ENCODE data around the gene KLF13.

Gene KLF13

DNA sequence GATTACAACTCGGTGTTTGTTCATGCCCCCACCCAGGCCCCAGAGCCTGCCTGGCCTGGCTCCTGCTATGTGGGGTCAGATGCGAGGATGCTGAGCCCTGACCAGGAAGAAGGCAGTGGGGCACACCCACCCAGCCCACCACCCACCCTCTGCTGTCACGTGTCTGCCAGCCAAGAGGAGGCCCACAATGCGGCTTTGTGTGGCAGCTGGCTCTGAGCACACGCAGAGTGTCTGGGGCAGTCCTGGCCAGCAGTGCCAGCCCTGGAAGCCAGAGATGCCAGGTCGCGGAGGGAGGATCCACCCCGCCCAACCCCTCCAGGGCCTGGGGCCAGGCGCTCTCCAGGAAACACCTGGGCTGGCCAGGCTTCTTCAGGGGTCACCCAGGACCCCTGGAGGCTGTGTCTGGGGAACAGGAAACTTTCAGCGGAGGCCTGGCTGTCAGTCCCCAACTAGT is 26.4 kb upstream of the KLF13 start:
- no peak for DNase-seq (ENCODE audit: low read depth in 1 of 2, low spot score in 1 of 2)

DNA sequence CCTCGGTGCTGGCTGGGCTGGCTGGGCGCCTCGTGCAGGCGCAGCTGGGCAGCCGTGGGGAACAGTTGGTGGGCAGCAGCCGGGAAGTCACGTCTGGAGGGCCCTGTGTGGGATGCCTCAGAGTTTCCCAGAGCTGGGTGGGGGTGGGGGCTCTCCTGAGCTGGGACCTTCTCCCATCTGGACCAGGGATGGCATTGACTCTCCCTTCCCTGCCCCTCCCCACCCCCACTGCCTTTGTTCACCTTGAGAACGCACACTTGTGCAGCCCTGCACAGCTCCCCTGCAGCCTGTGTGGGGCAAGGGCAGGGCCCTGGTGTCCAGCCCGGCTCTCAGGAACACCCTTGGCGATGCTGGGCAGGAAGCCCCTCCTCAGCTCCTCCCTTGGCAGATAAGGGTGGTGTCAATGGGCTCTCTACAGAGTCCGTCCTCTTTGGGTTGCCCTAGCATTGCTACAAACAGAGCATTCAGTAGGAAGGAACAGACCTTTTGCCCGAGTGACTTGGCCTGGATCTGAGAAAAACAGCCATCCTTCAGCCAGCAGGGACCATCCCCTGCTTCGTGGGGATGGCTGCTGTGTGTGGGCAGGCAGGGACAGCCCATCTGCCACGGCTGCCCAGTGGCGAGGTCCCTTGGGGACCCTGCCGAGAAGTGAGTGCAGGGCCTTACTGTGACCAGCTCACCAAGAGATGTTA is 25.5 kb upstream of the KLF13 start:
- DNase-seq (ENCODE audit: low read depth in 1 of 2, low spot score in 1 of 2): no peak

DNA sequence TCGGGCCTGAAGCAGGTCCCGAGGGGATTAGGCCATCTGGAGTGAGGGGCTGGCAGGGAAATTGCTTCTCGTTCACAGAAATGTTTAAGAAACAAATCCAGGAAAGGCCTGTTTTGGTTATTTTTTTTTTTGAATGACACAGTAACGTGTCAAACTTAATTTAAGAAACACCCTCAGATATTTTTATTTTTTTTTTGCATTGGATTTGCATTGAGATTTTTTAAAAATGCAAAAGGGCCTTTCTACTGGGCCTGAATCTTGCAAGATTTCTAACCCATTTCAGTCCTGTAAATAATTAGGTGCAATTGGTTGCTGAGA is 25.0 kb upstream of the KLF13 start:
- DNase-seq (ENCODE audit: low read depth in 1 of 2, low spot score in 1 of 2): no peak

DNA sequence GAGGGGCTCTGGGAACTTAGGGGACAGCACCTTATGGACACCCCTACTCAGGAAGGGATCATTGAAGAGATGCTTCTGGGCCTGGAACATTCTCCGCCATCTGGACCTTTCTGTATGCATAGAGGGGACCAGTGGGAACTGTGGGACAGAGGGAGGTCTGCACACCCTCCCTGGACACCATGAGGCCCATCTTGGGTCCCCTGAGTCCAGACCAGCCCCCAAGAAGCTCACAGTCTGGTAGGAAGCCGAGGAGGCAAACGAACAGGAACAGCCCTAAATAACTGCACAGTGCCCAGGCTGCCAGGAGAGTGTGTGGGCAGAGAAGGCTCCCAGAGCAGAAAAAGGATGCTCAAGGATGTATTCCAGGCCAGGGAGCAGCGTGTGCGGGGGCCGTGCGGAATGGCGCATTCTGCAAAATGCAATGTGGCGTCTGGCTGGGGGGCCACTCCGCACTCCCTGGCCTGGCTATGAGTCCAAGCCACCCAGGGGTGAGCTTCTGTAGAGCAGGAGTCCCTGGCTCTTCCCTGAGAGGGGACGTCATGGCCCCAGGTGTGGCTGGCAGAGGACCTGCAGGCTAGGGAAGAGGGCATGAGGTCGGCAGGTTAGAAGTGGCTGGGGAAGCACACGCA is 24.5 kb upstream of the KLF13 start:
- no peak for DNase-seq (ENCODE audit: low read depth in 1 of 2, low spot score in 1 of 2)

DNA sequence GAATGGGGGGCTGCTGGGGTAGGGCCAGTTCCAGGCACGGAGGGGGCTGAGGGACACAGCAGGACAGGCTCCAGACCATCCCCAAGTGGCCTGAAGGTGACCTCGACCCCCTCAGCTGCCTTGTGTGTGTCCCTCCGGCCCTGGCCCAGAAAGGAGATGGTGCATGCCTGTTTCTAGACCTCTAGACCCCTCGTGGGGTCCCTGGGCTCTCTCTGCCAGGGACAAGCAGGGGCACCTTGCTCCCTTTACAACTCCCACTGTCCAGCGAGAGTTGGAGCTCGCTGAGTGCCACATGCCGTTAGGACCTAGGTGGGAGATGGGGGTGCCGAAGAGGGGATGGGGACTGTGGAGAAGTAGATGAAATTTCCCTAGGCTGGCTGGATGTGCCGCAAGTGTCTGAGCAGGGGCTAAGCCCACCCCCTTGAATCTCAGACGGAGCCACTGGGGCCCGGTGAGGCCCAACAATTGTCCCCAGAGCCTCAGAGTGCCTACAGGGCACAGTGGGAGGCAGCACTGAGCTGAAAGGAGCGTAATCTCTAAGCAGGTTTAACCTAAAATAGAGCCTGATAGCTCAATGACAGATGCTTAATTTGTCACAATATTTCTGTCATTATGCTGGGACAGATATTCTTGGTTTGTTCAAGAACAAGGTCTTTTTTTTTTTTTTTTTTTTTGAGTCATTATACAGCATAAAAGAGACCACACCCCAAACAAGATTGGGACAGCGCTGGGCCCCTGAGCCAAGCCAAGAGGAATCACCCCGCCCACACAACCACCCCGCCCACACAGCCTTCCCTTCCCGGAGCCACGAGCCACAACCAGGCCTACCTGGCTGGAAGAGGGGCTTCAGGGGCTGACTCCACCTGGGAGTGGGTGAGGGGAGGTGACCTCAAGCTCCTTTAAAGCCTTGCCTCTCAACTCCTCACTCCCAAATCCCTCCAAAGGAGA is 23.6 kb upstream of the KLF13 start:
- DNase-seq (ENCODE audit: low read depth in 1 of 2, low spot score in 1 of 2): no peak

DNA sequence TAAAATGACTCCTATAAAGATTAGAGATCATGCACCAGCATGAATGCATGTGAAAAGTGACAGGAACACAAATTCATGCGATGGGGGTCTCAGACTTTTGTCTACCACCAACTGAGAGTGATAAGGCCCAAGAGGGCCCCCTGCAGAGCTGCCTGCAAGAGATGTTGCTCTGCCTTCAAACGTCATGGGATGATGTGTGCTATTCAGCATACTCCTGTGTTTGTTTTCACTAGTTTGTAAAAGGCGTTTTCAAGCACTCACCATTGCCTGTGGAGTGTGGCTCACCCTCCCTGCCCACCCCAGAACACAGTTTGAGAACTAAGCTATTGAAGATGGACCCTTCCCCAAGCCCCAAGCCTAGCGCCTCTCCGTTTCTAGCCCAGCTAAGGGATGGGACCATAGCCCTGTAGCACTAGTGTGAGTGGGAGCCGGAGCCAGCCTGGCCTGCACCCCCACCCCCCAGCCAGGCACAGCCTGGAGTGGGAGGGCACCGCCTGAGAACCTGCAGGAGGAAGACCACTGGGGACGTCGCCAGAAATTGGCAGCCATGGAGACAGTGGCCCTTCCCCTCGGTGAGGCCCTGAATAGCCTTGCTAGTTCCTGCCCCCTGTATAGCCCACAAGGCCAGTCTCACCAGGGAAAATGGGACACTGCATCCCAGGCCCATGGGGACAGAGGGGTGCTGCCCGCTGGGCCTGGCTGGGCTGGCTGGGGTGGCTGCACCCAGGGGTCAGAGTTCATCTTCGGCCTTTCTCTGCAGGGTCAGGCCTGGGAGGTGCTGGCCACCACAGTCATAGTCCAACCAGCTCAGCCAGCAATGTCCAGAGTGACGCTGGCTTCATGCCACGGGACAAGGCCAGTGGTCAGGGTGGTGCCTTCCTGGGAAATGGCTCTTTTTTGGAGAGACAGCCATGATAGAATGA is 22.6 kb upstream of the KLF13 start:
- DNase-seq (ENCODE audit: low read depth in 1 of 2, low spot score in 1 of 2): no peak

DNA sequence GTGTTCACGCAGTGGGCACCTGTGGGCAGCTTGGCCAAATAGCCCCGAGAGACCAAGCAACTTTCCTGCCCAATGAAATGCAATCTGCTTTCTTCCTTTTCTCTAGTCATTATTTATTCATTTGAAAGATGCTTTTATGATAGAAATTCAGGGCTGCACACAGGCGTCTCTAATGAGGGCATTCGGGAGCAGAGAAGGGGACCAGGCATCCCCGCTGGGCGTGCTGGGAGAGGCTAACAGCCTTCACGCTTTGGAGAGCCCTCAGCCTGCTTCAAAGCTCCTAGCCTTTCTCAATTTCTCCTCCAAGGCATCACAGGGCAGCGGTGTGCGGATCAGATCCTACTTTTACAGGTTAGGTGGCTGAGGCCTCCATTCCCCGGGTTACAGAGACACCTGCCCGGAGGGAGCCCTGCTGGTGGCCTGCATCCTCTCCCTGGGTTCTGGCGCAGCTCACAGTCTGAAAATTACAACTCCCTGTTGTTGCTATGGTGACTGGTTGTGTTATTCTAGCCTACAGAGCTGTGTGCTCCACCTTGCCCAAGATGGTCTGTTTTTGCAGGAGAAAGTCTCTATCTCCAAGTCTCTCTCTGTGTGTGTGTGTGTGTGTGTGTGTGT is 21.8 kb upstream of the KLF13 start:
- DNase-seq (ENCODE audit: low read depth in 1 of 2, low spot score in 1 of 2): no peak

DNA sequence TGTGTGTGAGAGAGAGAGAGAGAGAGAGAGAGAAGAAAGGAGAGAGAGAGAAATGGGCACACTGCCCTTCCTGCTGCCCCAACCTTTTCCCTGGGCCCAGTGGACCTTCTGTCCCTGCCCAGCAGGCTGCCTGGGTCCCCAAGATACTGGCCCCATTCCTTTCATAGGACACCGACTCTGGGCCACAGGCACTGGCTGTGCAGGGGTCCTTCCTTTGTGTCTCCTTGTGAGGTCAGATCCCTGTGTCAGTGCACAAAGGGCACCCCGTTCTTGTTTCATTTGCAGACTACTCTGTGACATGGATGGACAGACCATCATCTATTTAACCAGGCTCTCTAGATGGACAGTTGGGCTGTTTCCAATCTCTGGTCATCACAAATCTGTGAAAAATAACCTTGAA is 21.3 kb upstream of the KLF13 start:
- DNase-seq (ENCODE audit: low read depth in 1 of 2, low spot score in 1 of 2): no peak

DNA sequence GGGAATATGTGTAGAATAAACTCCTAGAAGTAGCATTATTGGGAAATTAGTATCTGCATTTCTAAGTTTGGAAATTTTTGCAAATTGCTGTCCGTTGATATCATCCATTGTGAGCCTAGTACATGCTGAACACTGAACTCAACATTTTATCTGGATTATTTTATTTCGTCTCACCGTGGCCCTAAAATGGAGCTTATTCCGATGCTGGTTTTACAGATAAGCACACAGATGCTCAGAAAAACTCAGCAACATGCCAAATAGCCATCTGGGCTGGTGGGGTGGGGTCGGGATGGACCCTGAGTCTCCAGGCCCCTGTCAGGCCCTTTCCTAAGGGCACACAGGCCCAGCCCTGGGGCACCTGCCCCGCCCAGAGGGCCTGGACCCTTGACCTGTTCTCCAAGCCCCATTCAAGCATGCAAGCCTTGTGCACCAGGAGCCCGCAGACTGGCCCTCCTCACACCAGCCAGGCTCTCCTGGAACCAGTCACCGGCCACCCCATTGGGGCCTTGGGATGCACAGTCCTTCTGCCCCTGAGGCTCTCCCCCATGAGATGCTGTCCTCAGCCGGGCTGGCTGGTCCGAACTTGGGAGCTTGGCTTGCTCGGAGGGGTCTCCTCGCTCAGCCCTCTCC is 20.7 kb upstream of the KLF13 start:
- DNase-seq (ENCODE audit: low read depth in 1 of 2, low spot score in 1 of 2): no peak

DNA sequence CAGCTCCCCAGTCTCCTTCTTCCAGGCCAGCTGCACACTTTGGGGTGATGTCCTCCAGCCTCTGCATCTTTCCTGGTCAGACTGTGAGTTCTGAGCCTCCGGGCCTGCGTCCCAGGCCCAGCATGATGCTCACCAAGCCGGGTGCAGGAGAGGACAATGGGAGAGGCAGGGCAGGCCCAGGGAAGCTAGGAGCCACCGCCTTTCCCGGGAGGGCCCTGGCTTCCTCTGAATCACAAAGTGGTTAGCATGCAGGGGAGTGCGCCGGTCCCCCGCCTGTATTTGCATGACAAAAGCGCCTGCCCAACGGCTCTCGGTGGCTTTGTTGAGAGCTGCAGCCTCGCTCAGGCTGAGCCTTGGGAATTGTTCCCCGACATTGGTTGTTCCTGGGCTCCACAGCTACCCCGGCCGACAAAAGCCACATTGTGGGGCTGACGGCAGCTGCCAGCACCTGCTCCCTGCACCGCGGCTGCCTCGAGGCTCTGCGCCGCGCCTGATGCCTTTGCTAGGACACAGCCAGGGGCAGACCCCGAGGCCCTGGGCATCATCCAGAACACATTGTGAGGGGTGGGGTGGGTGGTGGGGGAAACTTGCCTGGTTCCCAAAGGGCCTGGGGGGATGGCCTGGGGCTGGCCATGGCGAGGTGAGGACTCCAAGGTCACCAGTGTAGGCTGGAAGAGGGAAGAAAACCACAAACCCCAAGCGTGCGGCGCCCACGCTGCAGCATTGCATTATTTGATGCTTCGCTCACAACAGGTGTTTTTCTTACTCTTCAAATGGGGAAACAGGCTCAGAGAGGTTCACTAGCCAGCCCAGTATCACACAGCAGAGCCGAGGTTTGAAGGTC is 20.0 kb upstream of the KLF13 start:
- DNase-seq (ENCODE audit: low read depth in 1 of 2, low spot score in 1 of 2): no peak

DNA sequence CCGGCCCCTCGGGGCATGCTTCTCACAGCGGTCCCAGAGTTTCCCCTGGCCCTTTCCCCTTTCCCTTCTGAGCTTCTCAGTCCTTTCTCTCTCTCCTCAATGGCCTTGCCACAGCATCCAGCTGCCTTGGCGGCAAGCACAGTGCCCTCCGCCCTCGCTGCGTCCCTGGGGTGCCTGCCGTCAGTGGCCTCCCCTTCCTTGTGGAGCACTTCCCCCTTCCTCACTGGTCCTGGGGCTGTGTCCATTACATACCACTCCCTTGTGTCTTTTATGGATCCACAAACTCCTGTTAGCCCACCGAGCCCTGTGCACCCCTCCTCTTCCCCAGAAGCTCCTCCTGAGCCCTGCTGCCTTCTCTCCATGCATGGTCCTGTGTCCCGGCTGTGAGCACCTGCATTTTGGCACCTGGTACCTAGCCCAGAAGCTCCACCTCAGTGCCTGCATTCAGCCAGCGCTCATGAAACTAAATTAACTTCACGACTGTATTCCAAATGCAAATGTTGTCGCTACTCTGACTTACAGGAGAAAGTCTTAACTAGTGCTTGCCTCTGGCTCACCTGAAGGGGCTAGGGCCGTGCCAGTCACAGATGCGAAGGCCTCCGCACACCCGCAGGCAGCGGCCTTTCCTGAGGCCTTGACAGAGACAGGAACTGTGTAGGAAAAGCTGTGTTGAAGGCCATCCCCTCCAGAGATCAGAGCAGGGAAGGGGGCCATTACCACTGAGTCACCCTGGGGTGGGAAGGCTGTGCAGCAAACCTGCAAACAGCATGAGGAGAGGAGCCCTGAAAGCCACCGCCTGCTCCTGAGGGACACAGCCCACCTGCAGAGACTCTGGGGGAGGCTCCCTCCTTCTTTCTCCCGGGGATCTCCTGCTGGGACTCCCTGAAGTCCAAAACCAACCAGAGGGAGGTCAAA is 19.1 kb upstream of the KLF13 start:
- no peak for DNase-seq (ENCODE audit: low read depth in 1 of 2, low spot score in 1 of 2)

DNA sequence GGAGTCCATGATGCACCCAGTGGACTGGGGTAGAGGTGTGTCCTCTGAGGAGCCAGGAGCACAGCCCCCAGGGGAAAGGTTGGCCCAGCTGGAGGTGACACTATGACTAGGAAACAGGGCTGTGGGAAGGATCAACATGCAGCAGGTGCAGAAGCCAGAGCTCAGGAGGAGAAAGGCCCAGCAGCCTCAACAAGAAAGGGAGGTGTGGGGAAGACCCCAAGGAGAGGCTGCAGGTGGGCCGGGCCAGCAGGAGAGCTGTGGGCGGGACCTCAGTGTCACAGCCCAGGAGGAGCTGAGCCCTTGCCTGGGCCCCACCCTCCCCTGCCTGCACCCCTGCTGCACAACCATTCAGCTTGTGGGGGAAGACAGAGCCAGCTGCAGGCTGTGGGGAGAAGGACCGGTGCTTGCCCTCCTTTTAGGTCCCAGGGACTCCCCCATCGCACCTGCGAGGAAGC is 18.4 kb upstream of the KLF13 start:
- DNase-seq (ENCODE audit: low read depth in 1 of 2, low spot score in 1 of 2): no peak

DNA sequence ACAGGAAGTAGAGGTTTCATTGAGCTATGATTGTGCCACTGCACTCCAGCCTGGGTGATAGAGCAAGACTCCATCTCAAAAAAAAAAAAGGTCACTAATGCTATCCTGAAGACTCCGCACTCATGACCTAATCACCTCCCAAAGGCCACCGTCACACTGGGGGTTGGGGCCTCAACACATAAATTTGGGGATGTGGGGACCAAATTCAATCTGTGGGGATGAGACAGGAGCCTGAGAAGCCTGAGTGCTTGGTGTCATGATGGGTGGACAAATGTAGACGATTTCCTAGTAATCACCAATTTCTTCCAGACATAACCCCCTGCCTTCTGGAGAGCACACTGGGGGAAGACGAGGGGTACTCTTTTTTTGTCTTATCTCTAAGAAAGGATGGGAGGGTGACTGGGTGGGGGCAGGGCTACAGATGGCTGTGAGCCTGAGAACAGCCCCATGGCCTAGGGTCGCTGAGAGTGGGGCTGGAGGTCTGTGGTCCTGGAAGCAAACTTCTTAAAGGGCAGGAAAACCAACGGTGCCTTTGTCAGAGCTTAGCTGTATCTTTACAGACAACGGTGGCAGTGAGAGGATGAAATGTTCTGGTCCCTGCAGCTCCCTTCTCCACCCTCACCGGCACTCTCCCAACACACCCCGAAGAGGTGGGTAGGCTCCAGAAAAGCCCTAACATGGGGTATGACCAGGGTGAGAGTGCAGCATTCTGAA is 16.6 kb upstream of the KLF13 start:
- DNase-seq (ENCODE audit: low read depth in 1 of 2, low spot score in 1 of 2): no peak

DNA sequence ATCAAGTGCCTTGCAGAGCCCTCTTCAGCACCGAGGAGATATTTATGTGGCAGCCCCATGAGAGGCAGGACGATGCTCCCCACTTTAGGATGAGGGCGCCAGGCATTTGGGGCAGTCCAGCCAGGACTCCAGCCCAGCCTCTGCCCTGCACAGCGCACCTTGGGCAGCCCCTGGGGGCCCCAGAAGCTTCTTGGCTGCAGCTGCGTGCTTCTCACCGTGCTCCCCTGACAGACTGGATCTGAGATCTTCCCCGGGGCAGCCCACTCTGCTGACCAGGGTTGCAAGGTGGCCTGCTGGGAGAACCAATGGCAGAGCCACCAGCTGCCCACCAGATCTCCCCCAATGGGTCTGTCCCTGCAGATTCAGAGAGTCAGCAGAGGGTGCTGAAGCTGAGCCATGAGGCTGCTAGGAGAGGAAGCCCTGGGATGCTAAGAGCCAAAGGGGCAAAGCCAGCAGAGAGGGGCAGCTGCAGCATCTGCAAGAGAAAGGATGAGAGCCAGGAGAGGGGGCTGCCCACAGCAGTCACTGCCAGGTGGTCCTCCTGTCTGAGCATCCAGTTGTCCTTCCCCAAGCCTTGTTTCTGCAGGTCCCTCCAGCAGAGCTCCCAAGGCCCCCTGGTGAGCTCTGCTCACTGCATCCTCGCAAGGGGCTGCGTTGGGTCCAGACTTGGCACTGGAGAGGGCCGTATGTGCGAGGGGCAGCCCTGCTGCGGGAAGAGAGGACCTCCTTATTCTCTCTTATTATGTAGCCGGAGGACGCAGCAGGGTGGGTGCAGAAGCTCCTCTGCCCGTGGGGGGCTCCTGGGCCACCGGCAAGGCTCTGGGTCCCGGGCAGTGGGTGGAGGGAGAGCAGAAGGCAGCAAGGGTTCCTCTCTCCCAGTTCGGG is 14.7 kb upstream of the KLF13 start:
- DNase-seq (ENCODE audit: low read depth in 1 of 2, low spot score in 1 of 2): no peak

DNA sequence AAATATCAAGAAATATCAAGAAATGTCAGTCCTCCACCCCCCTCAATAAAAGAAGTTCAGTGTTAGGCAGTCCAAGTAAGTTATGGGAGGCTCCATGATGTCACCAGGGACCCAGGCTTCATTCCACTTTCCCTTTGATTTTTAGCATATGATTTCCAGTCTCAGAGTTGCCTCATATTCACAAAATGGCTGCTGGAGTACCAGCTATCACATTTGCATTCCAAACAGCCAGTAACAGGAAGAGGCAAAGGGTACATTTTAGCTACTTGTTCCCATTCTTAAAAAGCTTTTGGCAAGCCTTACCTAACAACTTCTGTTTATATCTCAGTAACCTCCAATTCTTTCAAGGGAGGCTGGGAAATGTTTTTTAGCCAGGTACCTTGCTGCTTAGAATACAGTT is 13.4 kb upstream of the KLF13 start:
- no peak for DNase-seq (ENCODE audit: low read depth in 1 of 2, low spot score in 1 of 2)

DNA sequence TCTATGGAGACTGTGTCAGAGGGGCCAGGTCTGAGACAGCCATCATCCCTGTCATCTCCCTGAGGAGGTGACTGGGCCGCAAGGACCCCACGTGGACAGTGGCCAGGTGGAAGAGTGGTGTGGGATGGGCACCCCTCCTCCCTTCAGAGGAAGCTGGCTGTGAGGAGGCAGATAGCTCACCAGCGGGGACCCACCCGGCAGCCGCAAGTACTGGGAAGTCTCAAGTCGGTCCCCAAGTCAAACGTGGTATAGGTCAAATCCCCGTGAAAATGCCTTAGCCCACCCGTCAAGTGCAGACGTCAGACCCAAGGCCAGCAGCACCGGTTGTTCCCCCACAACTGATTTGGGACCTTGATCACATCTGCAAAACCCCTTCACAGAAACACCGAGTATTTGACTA is 12.3 kb upstream of the KLF13 start:
- no peak for DNase-seq (ENCODE audit: low read depth in 1 of 2, low spot score in 1 of 2)
